H1 (cell line): ENCODE results near the gene UVRAG. TPM values are rescaled to one million over a fixed set of nuclear protein-coding genes. Genes with fewer than 3 reads are reported as not detected.

Experiments
- CTCF ChIA-PET: fragments of 300-600 bp; sonication (Branson Sonifier 250); formaldehyde crosslinking; loops from one replicate; lab custom pipeline; 2021; ENCODE audit not compliant: partially characterized antibody; lab: Charles Lee
- POLR2A ChIA-PET: fragments of 300-600 bp; sonication (Branson Sonifier 250); formaldehyde crosslinking; loops from one replicate; lab custom pipeline; 2021; ENCODE audit warnings: inconsistent platforms; ENCODE audit not compliant: partially characterized antibody; lab: Charles Lee
- DNase-seq, 2 experiments: peaks; one replicate each; pipeline versions ENCODE4 v3.0.0 to v3.0.0-alpha.2; 2010 to 2022; ENCODE audit warnings: low spot score in 2 of 2, low read depth in 1 of 2, mixed read lengths in 1 of 2
- FAIRE-seq: peaks from 2 replicates; lab custom pipeline; 2011; peaks lifted over from hg19 to GRCh38; lab: Jason Lieb, UNC
- H2AFZ ChIP-seq: 2 replicates; pipeline ENCODE4 v1.8.1; 2012; ENCODE audit warnings: low read length, inconsistent platforms
- H2AK5ac ChIP-seq: 2 replicates; pipeline ENCODE4 v1.6.1; 2013; ENCODE audit warnings: low read depth, low read length
- H2BK120ac ChIP-seq: replicated peaks from 2 replicates; pipeline ENCODE3; 2013; ENCODE audit warnings: low read depth, low read length, inconsistent platforms
- H2BK12ac ChIP-seq: 2 replicates; pipeline ENCODE4 v1.6.1; 2013; ENCODE audit warnings: low read depth, low read length
- H2BK15ac ChIP-seq: 2 replicates; pipeline ENCODE4 v1.6.1; 2013; ENCODE audit warnings: low read length
- H2BK20ac ChIP-seq: 2 replicates; pipeline ENCODE4 v1.6.1; 2013; ENCODE audit warnings: low read length
- H2BK5ac ChIP-seq: 2 replicates; pipeline ENCODE4 v1.6.1; 2013; ENCODE audit warnings: low read depth, low read length
- H3K14ac ChIP-seq: 2 replicates; pipeline ENCODE4 v1.6.1; 2013; ENCODE audit warnings: inconsistent platforms; ENCODE audit not compliant: insufficient read length
- H3K18ac ChIP-seq: 2 replicates; pipeline ENCODE4 v1.6.1; 2013; ENCODE audit warnings: low read length; ENCODE audit errors: extremely low read depth
- H3K23ac ChIP-seq: 2 replicates; pipeline ENCODE4 v1.6.1; 2013; ENCODE audit warnings: inconsistent platforms; ENCODE audit not compliant: insufficient read length
- H3K23me2 ChIP-seq: 2 replicates; pipeline ENCODE4 v1.6.1; 2013; ENCODE audit warnings: low read depth, low read length
- H3K27ac ChIP-seq: 2 replicates; pipeline ENCODE4 v1.6.1; 2011; ENCODE audit warnings: low read depth, low read length, inconsistent platforms
- H3K27me3 ChIP-seq, 4 experiments: replicated peaks in 1 of 4; 1 replicate in 1 of 4; 2 replicates in 3 of 4; pipeline versions ENCODE4 v1.6.1 to v1.8.1; 2011 to 2013; ENCODE audit warnings: low read length in 3 of 4, mild to moderate bottlenecking in 3 of 4, inconsistent platforms in 2 of 4, mixed read lengths in 2 of 4, moderate library complexity in 1 of 4; ENCODE audit not compliant: control insufficient read depth in 3 of 4, insufficient read depth in 3 of 4; ENCODE audit errors: extremely low read depth in 1 of 4
- H3K36me3 ChIP-seq, 4 experiments: 2 replicates each; pipeline versions ENCODE4 v1.6.1 to v1.8.1; 2011 to 2013; ENCODE audit warnings: mild to moderate bottlenecking in 4 of 4, low read length in 3 of 4, moderate library complexity in 2 of 4, control low read depth in 1 of 4, inconsistent platforms in 1 of 4; ENCODE audit not compliant: insufficient read depth in 4 of 4, control insufficient read depth in 2 of 4
- H3K4ac ChIP-seq: replicated peaks from 2 replicates; pipeline ENCODE3; 2013; ENCODE audit warnings: low read length, low read depth, mixed read lengths, inconsistent platforms; ENCODE audit not compliant: insufficient read length
- H3K4me1 ChIP-seq, 4 experiments: replicated peaks in 1 of 4; 1 replicate in 1 of 4; 2 replicates in 3 of 4; pipeline versions ENCODE4 v1.6.1 to v1.8.1; 2011 to 2013; ENCODE audit warnings: low read length in 3 of 4, inconsistent platforms in 2 of 4, mixed read lengths in 1 of 4; ENCODE audit not compliant: insufficient read depth in 4 of 4, control insufficient read depth in 3 of 4
- H3K4me2 ChIP-seq, 2 experiments: 2 replicates each; pipeline versions ENCODE4 v1.6.1 to v1.8.1; 2011 to 2013; ENCODE audit warnings: low read depth in 2 of 2, low read length in 2 of 2, control low read depth in 1 of 2, inconsistent platforms in 1 of 2, mild to moderate bottlenecking in 1 of 2; ENCODE audit not compliant: insufficient read depth in 1 of 2
- H3K4me3 ChIP-seq, 4 experiments: fragments of 200-600, 300-600 bp in 1 of 4; sonication (generic), shearing (Covaris generic), sonication (Bioruptor Twin) in 1 of 4; 2 replicates each; pipeline versions ENCODE4 v1.5.1 to v1.8.1; 2011 to 2016; ENCODE audit warnings: low read length in 4 of 4, low read depth in 3 of 4, control low read depth in 2 of 4, inconsistent platforms in 2 of 4, mild to moderate bottlenecking in 2 of 4, mixed read lengths in 1 of 4, moderate library complexity in 1 of 4; ENCODE audit not compliant: insufficient read depth in 2 of 4; ENCODE audit errors: extremely low read depth in 1 of 4
- H3K56ac ChIP-seq: replicated peaks from 2 replicates; pipeline ENCODE3; 2013; ENCODE audit warnings: low read depth, mild to moderate bottlenecking, mixed read lengths, low read length, inconsistent platforms; ENCODE audit not compliant: insufficient read length
- H3K79me1 ChIP-seq: 2 replicates; pipeline ENCODE4 v1.6.1; 2013; ENCODE audit warnings: low read depth, low read length, control low read depth
- H3K79me2 ChIP-seq, 2 experiments: 2 replicates each; pipeline versions ENCODE4 v1.6.1 to v1.8.1; 2012 to 2013; ENCODE audit warnings: low read length in 2 of 2, mild to moderate bottlenecking in 2 of 2, inconsistent platforms in 1 of 2; ENCODE audit not compliant: insufficient read depth in 2 of 2, control insufficient read depth in 1 of 2
- H3K9ac ChIP-seq, 4 experiments: replicated peaks in 1 of 4; 1 replicate in 1 of 4; 2 replicates in 3 of 4; pipeline versions ENCODE4 v1.6.1 to v1.8.1; 2011 to 2013; ENCODE audit warnings: low read depth in 3 of 4, low read length in 3 of 4, control low read depth in 2 of 4, mild to moderate bottlenecking in 2 of 4, moderate library complexity in 2 of 4, inconsistent platforms in 1 of 4; ENCODE audit errors: extremely low read depth in 1 of 4
- H3K9me3 ChIP-seq, 2 experiments: 2 replicates each; pipeline versions ENCODE4 v1.6.1 to v1.8.1; 2012 to 2013; ENCODE audit warnings: mild to moderate bottlenecking in 2 of 2, moderate library complexity in 2 of 2, control low read depth in 1 of 2, inconsistent platforms in 1 of 2, low read depth in 1 of 2, low read length in 1 of 2, mixed read lengths in 1 of 2; ENCODE audit not compliant: insufficient read depth in 2 of 2
- H4K20me1 ChIP-seq, 2 experiments: replicated peaks in 1 of 2; 2 replicates each; pipeline versions ENCODE3 to v1.8.1; 2011 to 2013; ENCODE audit warnings: inconsistent platforms in 2 of 2, low read length in 2 of 2, mild to moderate bottlenecking in 1 of 2; ENCODE audit not compliant: insufficient read depth in 2 of 2, control insufficient read depth in 1 of 2
- H4K5ac ChIP-seq: 2 replicates; pipeline ENCODE4 v1.6.1; 2013; ENCODE audit warnings: low read length, low read depth, mixed read lengths, inconsistent platforms; ENCODE audit not compliant: insufficient read length
- H4K8ac ChIP-seq: 2 replicates; pipeline ENCODE4 v1.8.0; 2013; ENCODE audit warnings: mild to moderate bottlenecking, moderate library complexity, low read length, inconsistent platforms; ENCODE audit not compliant: insufficient read depth; ENCODE audit errors: extremely low read depth
- H4K91ac ChIP-seq: replicated peaks from 2 replicates; pipeline ENCODE3; 2013; ENCODE audit warnings: low read length, mixed read lengths, inconsistent platforms; ENCODE audit not compliant: insufficient read length
- ASH2L ChIP-seq: fragments of 200-600, 300-600 bp; sonication (generic); IDR thresholded peaks from one replicate; pipeline ENCODE4 v1.7.1; 2017; ENCODE audit warnings: low read length
- EGR1 ChIP-seq: IDR thresholded peaks from 2 replicates; pipeline ENCODE4 v1.6.1; 2011; ENCODE audit warnings: low read depth, low read length, borderline replicate concordance
- WGBS, 2 experiments: shearing (Covaris generic) in 1 of 2; methylation state at CpG; one replicate each; pipeline versions ENCODE4 v1.1.6 to v1.1.7; 2013 to 2015; ENCODE audit warnings: low lambda C conversion rate in 2 of 2, mixed read lengths in 2 of 2, inconsistent platforms in 1 of 2, low coverage in 1 of 2, missing lambda C conversion rate in 1 of 2; ENCODE audit not compliant: insufficient replicate concordance in 2 of 2, insufficient coverage in 1 of 2, insufficient read length in 1 of 2; ENCODE audit errors: extremely low coverage in 1 of 2, missing lambda C conversion rate in 1 of 2; 5-methylcytosine and 5-hydroxymethylcytosine counted together
- polyA plus RNA-seq, 7 experiments: library from polyadenylated mRNA; depleted of rRNA in 3 of 7; stranded (reverse) in 5 of 7; unstranded in 2 of 7; fragments of >200 nt in 5 of 7; fragments of 200-250 nt in 2 of 7; gene quantifications; 1 replicate in 5 of 7; 2 replicates in 1 of 7; 4 replicates in 1 of 7; pipeline versions ENCODE4 v1.2.1 to v1.2.3, GENCODE V29; 2011 to 2013; ENCODE audit warnings: missing spikeins in 2 of 7, mixed read lengths in 2 of 7
- total RNA-seq: library from RNA; stranded (reverse); fragmentation: NEBNext Ultra II Directional; extraction: Animal tissue kit (Norgen Biotek cat#: 25700); gene quantifications from 2 replicates; pipeline ENCODE4 v1.2.1, GENCODE V29; 2021

The UVRAG gene
- total and polyA plus RNA-seq, 2 of the 8 experiments (the other 6 are each of a cell fraction or from before 2014, with no cell fraction given): 5.5 to 14.7 TPM

GRCh38 chr11:76085270-76085669 is 270.3 kb downstream of the UVRAG start:
- Histone ChIP-seq H3K4me3 (no peak overlapping the region), H2BK12ac (no peak overlapping the region), H3K18ac (no peak overlapping the region), H2BK5ac (no peak overlapping the region), H3K27ac (no peak overlapping the region), H3K4me1 (peaks cover 0 to 12% (median 4%) of the 10 kb centered on the region in 4 experiments; a peak in 4 of 7 replicates), H2BK20ac (no peak overlapping the region), H4K8ac (no peak overlapping the region), H4K91ac (no peak overlapping the region), H3K79me1 (no peaks in the 10 kb centered on the region), H3K23ac (no peak overlapping the region), H3K36me3 (no peaks in the 10 kb centered on the region), H3K79me2 (no peaks in the 10 kb centered on the region), H3K27me3 (no peaks in the 10 kb centered on the region), H3K4me2 (no peak overlapping the region), H2BK120ac (no peak overlapping the region), H4K5ac (no peak overlapping the region), H4K20me1 (no peaks in the 10 kb centered on the region), H3K14ac (no peak overlapping the region), H3K56ac (no peak overlapping the region), H3K4ac (no peak overlapping the region), H2AK5ac (no peak overlapping the region), H2BK15ac (no peak overlapping the region), H2AFZ (no peak overlapping the region), H3K9ac (no peak overlapping the region), H3K9me3 (no peaks in the 10 kb centered on the region), H3K23me2 (no peaks in the 10 kb centered on the region)
- POLR2A ChIA-PET: no interaction called here
- TF ChIP-seq EGR1: no peak
- no peak for TF ChIP-seq ASH2L
- 85% methylated on average over 1 of the region's 1 CpG; no CpG with 5 or more reads in 1 of the 2 experiments for WGBS, 2 experiments
- FAIRE-seq: no peak
- CTCF ChIA-PET: interaction anchor here (0.7 to 1.0 kb wide), 2 partner anchors 34 to 1392 kb away, joined by 3 read pairs; no protein-coding TSS in a partner anchor
- DNase-seq: no peak
